HL-60 (cell line): ENCODE measurements around the gene PPIL1.

Source experiments
- DNase-seq, 2 experiments: peaks; one replicate each; pipeline ENCODE4 v3.0.0-alpha.2; 2010 to 2020; ENCODE audit warnings: low read depth in 1 of 2, low spot score in 1 of 2
- H3K27ac ChIP-seq: fragments of 250-450 bp; sonication (Bioruptor Pico); replicated peaks from 2 replicates; pipeline ENCODE4 v1.5.1; 2020; ENCODE audit warnings: mild to moderate bottlenecking, moderate library complexity
- H3K27me3 ChIP-seq: fragments of 250-450 bp; sonication (Bioruptor Pico); 2 replicates; pipeline ENCODE4 v1.5.1; 2021; ENCODE audit warnings: mild to moderate bottlenecking, moderate library complexity; ENCODE audit not compliant: insufficient read depth, poor library complexity, severe bottlenecking
- H3K4me3 ChIP-seq: replicated peaks from 2 replicates; pipeline ENCODE4 v1.5.1; 2011; ENCODE audit warnings: mild to moderate bottlenecking, control low read depth, low read length; ENCODE audit not compliant: insufficient read depth
- CTCF ChIP-seq: IDR thresholded peaks from one replicate; pipeline ENCODE4 v1.5.1; 2011; ENCODE audit warnings: low read length, control low read depth, inconsistent platforms; ENCODE audit not compliant: insufficient read depth
- GABPA ChIP-seq: IDR thresholded peaks from 2 replicates; pipeline ENCODE4 v1.6.1; 2012; ENCODE audit warnings: low read depth
- POLR2AphosphoS5 ChIP-seq: IDR thresholded peaks from 2 replicates; pipeline ENCODE4 v1.6.1; 2012; ENCODE audit warnings: low read depth
- REST ChIP-seq: IDR thresholded peaks from 2 replicates; pipeline ENCODE4 v1.6.1; 2012; ENCODE audit warnings: low read depth; ENCODE audit not compliant: insufficient replicate concordance
- SPI1 ChIP-seq: IDR thresholded peaks from 2 replicates; pipeline ENCODE4 v1.6.1; 2012; ENCODE audit warnings: low read depth, mild to moderate bottlenecking, borderline replicate concordance

The PPIL1 gene

GRCh38 chr6:36805096-36805797 lies 69.4 kb downstream of the PPIL1 start:
- Histone ChIP-seq H3K27ac (no peak overlapping the region), H3K4me3 (no peak overlapping the region), H3K27me3 (peaks cover 8% of the 10 kb centered on the region)
- no peak for TF ChIP-seq CTCF
- no peak for TF ChIP-seq POLR2AphosphoS5
- no peak for TF ChIP-seq SPI1
- TF ChIP-seq GABPA = no peak
- no peak for TF ChIP-seq REST
- DNase-seq = no peak
